GM12875 (cell line): ENCODE measurements around the gene PDZRN3.

ENCODE experiments used
- H3K4me3 ChIP-seq: one replicate; pipeline ENCODE4 v1.5.1; 2011; ENCODE audit warnings: low read depth, low read length, control low read depth
- CTCF ChIP-seq: IDR thresholded peaks from 2 replicates; pipeline ENCODE4 v1.5.1; 2011; ENCODE audit warnings: low read depth, mild to moderate bottlenecking, control low read depth, inconsistent platforms, low read length, moderate library complexity, borderline replicate concordance; ENCODE audit not compliant: insufficient read depth

Gene PDZRN3

DNA sequence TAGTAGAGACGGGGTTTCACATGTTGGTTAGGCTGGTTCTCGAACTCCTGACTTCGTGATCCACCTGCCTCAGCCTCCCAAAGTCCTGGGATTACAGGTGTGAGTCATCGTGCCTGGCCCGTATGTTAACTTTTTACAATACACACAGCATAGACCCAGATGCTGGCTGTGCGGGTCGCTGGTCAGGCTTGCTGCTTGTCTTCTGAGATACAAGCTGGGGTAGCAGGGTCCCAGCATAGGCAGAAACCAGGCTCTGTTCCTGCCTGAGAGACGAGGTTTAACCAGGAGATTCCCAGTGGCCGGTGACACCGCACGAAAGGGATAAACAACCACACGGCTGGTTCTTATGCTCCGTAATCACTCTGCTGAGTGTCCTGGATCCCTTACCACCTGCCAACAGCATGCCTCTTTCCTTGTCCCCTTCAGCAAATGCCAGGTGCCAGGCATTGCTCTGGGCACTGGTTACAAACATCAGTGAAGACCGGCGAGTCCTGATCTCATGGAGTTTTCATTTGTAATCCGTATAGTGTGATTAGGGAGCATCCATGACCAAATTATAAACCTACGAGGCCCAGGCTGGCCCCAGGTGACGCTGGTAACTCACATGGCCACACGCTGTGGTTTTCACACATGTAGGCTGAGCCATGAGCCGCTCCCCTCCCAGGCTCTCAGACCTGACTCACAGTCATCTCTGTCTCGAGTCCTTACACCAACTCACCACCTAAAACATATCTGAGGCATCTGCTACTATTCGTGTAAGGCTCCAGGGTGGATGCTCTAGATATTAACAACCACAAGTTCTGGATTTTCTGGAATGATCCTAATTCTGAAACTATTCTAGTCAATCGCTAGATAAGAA, 125.7 kb downstream of the PDZRN3 start:
- H3K4me3 ChIP-seq, result no peak overlapping the region
- TF ChIP-seq CTCF, result no peak

GRCh38 chr3:73497646-73498406, 126.9 kb downstream of the PDZRN3 start:
- no peak overlapping the region for H3K4me3 ChIP-seq
- TF ChIP-seq CTCF, result no peak

- no peak overlapping the region for H3K4me3 ChIP-seq
Observed at GRCh38 chr3:73493543-73494308, 131.0 kb downstream of the PDZRN3 start.

DNA sequence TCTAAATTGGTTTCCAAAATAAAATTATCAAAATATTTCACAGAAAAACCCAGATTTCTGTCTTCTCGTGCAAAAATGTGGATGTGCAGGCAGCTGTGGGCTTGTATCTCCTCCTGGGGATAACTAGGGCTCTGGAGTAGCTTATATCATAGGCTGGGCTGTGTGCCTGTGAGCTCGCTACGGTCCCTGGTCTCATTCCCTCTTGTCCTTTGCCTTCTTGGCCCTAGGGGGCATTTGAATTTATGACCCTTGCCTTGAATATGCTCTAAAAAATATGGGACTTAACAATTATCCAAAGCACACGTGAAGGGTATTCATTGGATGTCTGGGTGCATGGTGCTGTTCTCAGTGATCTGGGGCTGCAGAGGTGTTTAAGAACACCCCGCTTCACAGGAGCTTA, 132.6 kb downstream of the PDZRN3 start:
- no peak for TF ChIP-seq CTCF
- H3K4me3 ChIP-seq, result no peak overlapping the region

More at GRCh38 chr3:73493543-73494308, 131.0 kb downstream of the PDZRN3 start:
- TF ChIP-seq CTCF, result no peak

DNA sequence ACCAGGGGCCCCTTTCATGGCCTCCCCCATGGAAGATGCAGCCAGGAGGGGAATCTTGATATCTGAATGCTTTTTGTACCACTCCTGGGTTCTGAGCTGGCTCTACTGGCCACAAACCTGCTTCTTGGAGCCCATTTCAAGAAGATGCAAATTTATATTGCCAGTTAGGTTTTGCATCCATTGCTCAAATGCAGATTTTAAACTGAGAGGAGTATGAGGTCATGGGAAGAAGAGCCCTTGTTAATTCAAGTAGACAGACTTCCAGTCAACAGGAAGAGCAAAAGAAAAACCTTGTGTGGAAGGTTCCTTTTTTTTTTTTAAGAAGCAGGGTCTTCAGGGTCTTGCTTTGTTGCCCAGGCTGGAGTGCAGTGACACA, 133.5 kb downstream of the PDZRN3 start:
- TF ChIP-seq CTCF, result no peak
- no peak overlapping the region for H3K4me3 ChIP-seq

DNA sequence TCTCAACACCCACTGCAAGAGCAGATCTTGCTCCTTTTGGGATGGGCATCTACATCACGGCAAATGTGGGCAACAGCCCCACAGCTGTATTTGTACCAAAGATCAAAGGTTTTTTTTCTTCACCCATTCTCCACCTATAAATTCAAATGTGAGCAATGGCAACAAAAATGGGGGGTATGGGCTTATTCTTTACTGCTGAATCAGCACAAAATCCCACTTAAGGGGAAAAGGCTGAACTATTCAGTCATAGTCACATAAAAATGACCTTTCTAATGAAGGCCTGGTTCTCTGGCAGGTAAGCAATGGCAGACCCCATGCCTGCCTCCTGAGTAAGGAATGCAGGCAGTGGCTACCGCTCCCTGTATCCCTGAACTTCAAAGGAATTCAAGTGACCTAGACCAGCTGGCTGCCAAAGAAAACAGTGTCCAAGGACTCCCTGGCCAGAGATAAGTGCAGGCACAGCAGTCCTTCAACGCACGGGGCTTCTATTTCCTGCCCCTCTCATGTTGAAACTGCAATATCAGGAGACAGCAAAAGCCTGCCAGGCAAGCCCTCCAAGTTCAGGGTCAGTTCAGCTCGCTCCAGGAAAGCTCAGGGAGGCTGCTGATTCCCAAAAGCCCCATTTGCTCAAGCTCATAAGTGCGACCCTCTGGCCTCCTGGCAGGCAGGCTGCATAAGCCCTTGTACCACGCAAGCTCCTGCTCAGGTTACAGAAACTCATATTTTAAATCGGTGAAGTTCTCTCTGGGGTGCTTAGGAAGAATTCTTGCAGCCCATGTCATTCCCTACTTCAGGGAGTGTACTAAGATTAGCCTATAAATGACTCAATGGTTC, 134.1 kb downstream of the PDZRN3 start:
- H3K4me3 ChIP-seq, result no peak overlapping the region
- no peak for TF ChIP-seq CTCF
